Calu3 (cell line): ENCODE data around the gene CHRNE. TPM values are rescaled to one million over a fixed set of nuclear protein-coding genes. Genes with fewer than 3 reads are reported as not detected.

ENCODE experiments used
- BruUV-seq: library from RNA; stranded (reverse); fragments of 400-500 nt; replicated peaks from 2 replicates; lab custom pipeline; 2021; lab: Mats Ljungman, UMichigan
- CTCF ChIA-PET: fragments of 300-600 bp; sonication (Branson Sonifier 250); formaldehyde crosslinking; loops from one replicate; lab custom pipeline; 2022; ENCODE audit warnings: antibody characterized with exemption; lab: Charles Lee
- DNase-seq: peaks from one replicate; pipeline ENCODE4 v3.0.0; 2022
- H3K27ac Mint-ChIP-seq: one replicate; pipeline ENCODE4 v1.8.0; 2022; ENCODE audit warnings: mixed read lengths; ENCODE audit not compliant: unreplicated experiment
- H3K27me3 Mint-ChIP-seq: one replicate; pipeline ENCODE4 v1.8.0; 2022; ENCODE audit warnings: mixed read lengths; ENCODE audit not compliant: unreplicated experiment
- H3K36me3 Mint-ChIP-seq: one replicate; pipeline ENCODE4 v1.8.0; 2022; ENCODE audit warnings: mild to moderate bottlenecking, moderate library complexity, mixed read lengths; ENCODE audit not compliant: insufficient read depth, unreplicated experiment
- H3K4me1 Mint-ChIP-seq: one replicate; pipeline ENCODE4 v1.8.0; 2022; ENCODE audit warnings: mild to moderate bottlenecking, low read depth, mixed read lengths; ENCODE audit not compliant: unreplicated experiment
- H3K4me3 Mint-ChIP-seq: one replicate; pipeline ENCODE4 v1.8.0; 2022; ENCODE audit warnings: mild to moderate bottlenecking, low read depth, moderate library complexity, mixed read lengths; ENCODE audit not compliant: unreplicated experiment
- H3K9me3 Mint-ChIP-seq: one replicate; pipeline ENCODE4 v1.8.0; 2022; ENCODE audit warnings: low read depth, mixed read lengths; ENCODE audit not compliant: unreplicated experiment
- CTCF ChIP-seq: fragments of 200-600 bp; IDR thresholded peaks from one replicate; pipeline ENCODE4 v1.8.0; 2022; ENCODE audit warnings: antibody characterized with exemption; ENCODE audit not compliant: unreplicated experiment
- intact Hi-C: fragments of 100-400 bp; cut with micrococcal nuclease; formaldehyde crosslinking; loops from one replicate; pipeline ENCODE4 v1.10.0; 2022; ENCODE audit not compliant: unreplicated experiment
- total RNA-seq: library from RNA; stranded (reverse); gene quantifications from 2 replicates; pipeline ENCODE4 v1.2.3, GENCODE V29; 2022

CHRNE gene
- total RNA-seq, 1 experiment from 2014 or later = 0.19 TPM

GRCh38 chr17:4863321-4863720 is 39.6 kb downstream of the CHRNE start:
- H3K27ac Mint-ChIP-seq = no peak overlapping the region
- no peak for TF ChIP-seq CTCF
- H3K4me1 Mint-ChIP-seq = peaks cover 11% of the 10 kb centered on the region
- CTCF ChIA-PET = no interaction called here
- intact Hi-C loops = no loop called here
- DNase-seq = no peak
- no TSS peak for BruUV-seq
- H3K9me3 Mint-ChIP-seq = no peaks in the 10 kb centered on the region
- no peak overlapping the region for H3K4me3 Mint-ChIP-seq
- peaks cover 11% of the 10 kb centered on the region for H3K36me3 Mint-ChIP-seq
- H3K27me3 Mint-ChIP-seq = no peaks in the 10 kb centered on the region

GRCh38 chr17:4862720-4863119 is 40.2 kb downstream of the CHRNE start:
- Mint-ChIP-seq H3K9me3 (no peaks in the 10 kb centered on the region), H3K36me3 (peaks cover 11% of the 10 kb centered on the region), H3K27ac (no peak overlapping the region), H3K4me3 (no peak overlapping the region), H3K4me1 (peaks cover 11% of the 10 kb centered on the region), H3K27me3 (no peaks in the 10 kb centered on the region)
- TF ChIP-seq CTCF = no peak
- CTCF ChIA-PET = no interaction called here
- BruUV-seq = no TSS peak
- intact Hi-C loops = no loop called here
- DNase-seq = no peak

GRCh38 chr17:4861052-4861451 is 41.8 kb downstream of the CHRNE start:
- BruUV-seq = no TSS peak

GRCh38 chr17:4860651-4861050 is 42.2 kb downstream of the CHRNE start:
- Mint-ChIP-seq H3K4me3 (no peak overlapping the region), H3K27me3 (no peaks in the 10 kb centered on the region), H3K9me3 (no peaks in the 10 kb centered on the region), H3K4me1 (peaks cover 28% of the 10 kb centered on the region), H3K27ac (no peak overlapping the region), H3K36me3 (peaks cover 11% of the 10 kb centered on the region)
- DNase-seq = no peak
- intact Hi-C loops = no loop called here
- no peak for TF ChIP-seq CTCF
- BruUV-seq = no TSS peak
- CTCF ChIA-PET = no interaction called here

More at GRCh38 chr17:4861052-4861451, 41.8 kb downstream of the CHRNE start:
- no peak overlapping the region for H3K27ac Mint-ChIP-seq
- no peak for TF ChIP-seq CTCF
- peaks cover 28% of the 10 kb centered on the region for H3K4me1 Mint-ChIP-seq
- H3K4me3 Mint-ChIP-seq = no peak overlapping the region
- CTCF ChIA-PET = no interaction called here
- no peaks in the 10 kb centered on the region for H3K27me3 Mint-ChIP-seq
- H3K9me3 Mint-ChIP-seq = no peaks in the 10 kb centered on the region
- intact Hi-C loops = no loop called here
- no peak for DNase-seq
- peaks cover 11% of the 10 kb centered on the region for H3K36me3 Mint-ChIP-seq
